SU-DHL-6 (cell line): ENCODE data around the gene CLTC.

Source experiments
- CTCF ChIP-seq: fragments of 200-600 bp; sonication (generic); IDR thresholded peaks from one replicate; pipeline ENCODE4 v1.5.1; 2017; ENCODE audit warnings: antibody characterized with exemption, mild to moderate bottlenecking, low read length, moderate library complexity; ENCODE audit not compliant: insufficient read depth, poor library complexity, severe bottlenecking
- EZH2phosphoT487 ChIP-seq: fragments of 200-600 bp; sonication (generic), shearing (Covaris generic); conservative IDR thresholded peaks from 2 replicates; pipeline ENCODE4 v1.6.1; 2018; ENCODE audit warnings: mild to moderate bottlenecking, antibody characterized with exemption, low read length, moderate library complexity, mixed read lengths

- TF ChIP-seq CTCF (no peak), EZH2phosphoT487 (no peak)
These were observed 57.0 kb downstream of the CLTC start for GRCh38 chr17:59676716-59677115.
